Activated naive CD8-positive, alpha-beta T cell (primary cell): Measurements from ENCODE around the gene MRGPRE.

ENCODE experiments used
- H3K27ac Mint-ChIP-seq: one replicate; pipeline ENCODE4 v1.8.0; 2021; ENCODE audit warnings: mixed read lengths
- H3K27me3 Mint-ChIP-seq: one replicate; pipeline ENCODE4 v1.8.0; 2021; ENCODE audit warnings: mixed read lengths
- H3K36me3 Mint-ChIP-seq: one replicate; pipeline ENCODE4 v1.8.0; 2021; ENCODE audit warnings: mixed read lengths
- H3K4me1 Mint-ChIP-seq: one replicate; pipeline ENCODE4 v1.8.0; 2021; ENCODE audit warnings: low read depth, mixed read lengths
- H3K4me3 Mint-ChIP-seq: one replicate; pipeline ENCODE4 v1.8.0; 2021; ENCODE audit warnings: mild to moderate bottlenecking, mixed read lengths
- H3K9me3 Mint-ChIP-seq: one replicate; pipeline ENCODE4 v1.8.0; 2021; ENCODE audit warnings: low read depth, mixed read lengths

MRGPRE gene

GRCh38 chr11:3230636-3231549 is 1.3 kb downstream of the MRGPRE start:
- H3K36me3 Mint-ChIP-seq: no peaks in the 10 kb centered on the region
- H3K27me3 Mint-ChIP-seq: no peaks in the 10 kb centered on the region
- no peaks in the 10 kb centered on the region for H3K9me3 Mint-ChIP-seq
- H3K4me1 Mint-ChIP-seq: no peaks in the 10 kb centered on the region
- no peak overlapping the region for H3K27ac Mint-ChIP-seq
- H3K4me3 Mint-ChIP-seq: no peak overlapping the region

DNA sequence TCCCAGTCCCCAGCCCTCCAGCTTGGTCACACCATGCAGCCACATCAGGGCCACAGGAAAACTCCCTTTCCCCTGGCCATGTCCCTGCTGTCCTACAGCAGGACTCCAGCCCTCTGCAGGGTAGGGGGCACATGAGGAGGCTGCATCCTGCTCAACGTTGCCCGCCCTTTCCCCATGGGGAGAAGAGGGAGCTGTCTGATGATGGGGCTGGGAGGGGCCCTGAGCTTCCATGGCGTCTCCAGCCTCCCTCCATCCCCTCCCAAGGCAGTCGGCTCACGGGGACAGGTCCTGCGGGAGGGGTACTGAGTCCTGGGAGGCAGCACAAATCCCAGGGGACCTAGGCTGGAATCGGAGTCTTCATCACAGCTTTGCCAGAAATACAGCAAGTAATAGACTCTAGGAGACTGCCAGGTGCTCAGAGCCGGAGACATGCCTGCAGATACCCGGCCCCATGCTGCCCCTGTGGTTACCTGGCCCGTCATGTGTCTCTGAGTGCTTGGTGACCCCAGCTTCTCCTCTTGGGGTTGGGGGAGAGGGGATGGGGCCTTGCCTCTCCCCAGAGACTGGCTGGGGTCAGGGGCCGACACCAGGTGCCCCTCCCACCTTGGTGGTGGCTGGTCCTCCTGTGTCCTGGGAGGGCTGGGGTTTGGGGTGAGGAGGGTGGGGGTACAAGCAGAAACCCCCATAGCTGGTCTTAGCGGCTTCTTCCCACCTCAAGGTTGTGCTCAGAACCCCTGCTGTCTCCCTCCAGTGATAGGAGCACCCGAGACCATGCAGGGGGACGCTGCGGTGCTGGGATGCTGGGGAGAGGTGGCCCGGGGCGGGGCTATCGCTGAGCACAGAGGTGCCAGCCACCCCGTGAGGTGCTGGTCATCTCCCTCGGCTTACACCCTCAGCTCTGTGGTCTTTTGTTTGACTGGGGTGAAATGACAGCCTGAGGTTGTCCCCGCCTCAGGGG is 2.3 kb downstream of the MRGPRE start:
- no peaks in the 10 kb centered on the region for H3K4me1 Mint-ChIP-seq
- H3K9me3 Mint-ChIP-seq: no peaks in the 10 kb centered on the region
- H3K27ac Mint-ChIP-seq: no peak overlapping the region
- H3K27me3 Mint-ChIP-seq: no peaks in the 10 kb centered on the region
- no peak overlapping the region for H3K4me3 Mint-ChIP-seq
- no peaks in the 10 kb centered on the region for H3K36me3 Mint-ChIP-seq

DNA sequence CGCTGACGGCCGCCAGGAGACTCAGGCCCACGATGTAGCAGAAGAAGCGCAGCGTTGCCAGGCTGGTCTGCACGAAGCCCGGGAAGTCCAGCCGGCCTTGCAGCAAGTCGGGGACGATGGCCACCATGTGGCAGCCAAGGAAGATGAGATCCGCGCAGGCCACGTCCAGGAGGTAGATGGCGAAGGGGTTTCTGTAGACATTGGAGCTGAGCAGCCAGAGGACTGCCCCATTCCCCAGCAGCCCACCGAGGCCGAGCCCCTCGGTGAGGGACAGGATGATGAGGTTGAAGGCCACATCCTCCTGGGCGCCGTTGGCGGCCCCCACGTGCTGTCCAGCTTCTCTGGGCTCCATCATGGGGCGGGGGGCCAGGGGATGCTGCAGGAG is 3.8 kb downstream of the MRGPRE start:
- Mint-ChIP-seq H3K4me3 (no peak overlapping the region), H3K36me3 (no peaks in the 10 kb centered on the region), H3K27me3 (no peaks in the 10 kb centered on the region)

DNA sequence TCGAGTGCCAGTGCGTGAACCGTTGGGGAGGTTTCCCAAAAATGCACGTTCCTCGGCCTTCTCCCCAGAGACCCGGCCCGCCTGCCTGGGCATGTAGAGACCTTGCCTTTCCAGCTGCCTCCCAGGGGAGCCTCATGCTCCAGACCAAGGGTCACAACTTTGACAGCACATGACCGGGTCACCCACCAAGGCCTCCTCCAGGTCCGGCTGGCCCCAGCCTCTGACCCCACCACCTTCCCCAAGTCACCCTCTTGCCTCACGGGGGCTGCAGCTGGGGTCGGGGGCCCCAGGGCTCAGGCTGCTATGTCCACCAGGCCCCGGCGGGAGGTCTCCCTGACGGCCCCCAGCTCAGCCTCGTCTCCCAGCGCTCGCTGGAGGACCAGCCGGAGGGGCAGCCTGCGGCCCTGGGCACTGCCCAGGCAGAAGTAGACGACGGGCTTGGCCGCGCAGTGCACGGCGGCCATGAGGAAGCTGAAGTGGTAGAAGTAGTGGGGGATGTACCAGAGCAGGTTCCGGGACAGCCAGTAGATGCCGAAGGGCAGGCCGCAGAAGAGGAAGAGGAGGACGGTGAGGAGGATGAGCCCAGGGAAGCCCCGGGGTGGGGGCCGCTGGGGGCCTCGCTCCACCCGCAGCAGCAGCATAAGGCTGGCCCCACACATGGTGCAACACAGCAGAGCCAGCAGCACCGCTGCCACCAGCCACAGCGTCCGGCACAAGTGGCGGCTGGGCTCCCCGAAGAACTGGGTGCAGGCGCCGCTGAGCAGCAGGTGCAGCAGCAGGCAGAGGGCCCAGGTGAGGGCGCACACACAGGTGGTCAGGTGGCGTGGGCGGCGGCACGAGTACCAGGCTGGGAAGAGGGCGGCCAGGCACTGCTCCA is 4.4 kb downstream of the MRGPRE start:
- peaks cover 6% of the 10 kb centered on the region for H3K4me1 Mint-ChIP-seq
- no peak overlapping the region for H3K4me3 Mint-ChIP-seq
- H3K36me3 Mint-ChIP-seq: no peaks in the 10 kb centered on the region
- no peak overlapping the region for H3K27ac Mint-ChIP-seq
- peaks cover 2% of the 10 kb centered on the region for H3K27me3 Mint-ChIP-seq
- H3K9me3 Mint-ChIP-seq: no peaks in the 10 kb centered on the region

More for the DNA sequence above, 3.8 kb downstream of the MRGPRE start:
- Mint-ChIP-seq H3K27ac (no peak overlapping the region), H3K4me1 (peaks cover under 1% of the 10 kb centered on the region), H3K9me3 (no peaks in the 10 kb centered on the region)

DNA sequence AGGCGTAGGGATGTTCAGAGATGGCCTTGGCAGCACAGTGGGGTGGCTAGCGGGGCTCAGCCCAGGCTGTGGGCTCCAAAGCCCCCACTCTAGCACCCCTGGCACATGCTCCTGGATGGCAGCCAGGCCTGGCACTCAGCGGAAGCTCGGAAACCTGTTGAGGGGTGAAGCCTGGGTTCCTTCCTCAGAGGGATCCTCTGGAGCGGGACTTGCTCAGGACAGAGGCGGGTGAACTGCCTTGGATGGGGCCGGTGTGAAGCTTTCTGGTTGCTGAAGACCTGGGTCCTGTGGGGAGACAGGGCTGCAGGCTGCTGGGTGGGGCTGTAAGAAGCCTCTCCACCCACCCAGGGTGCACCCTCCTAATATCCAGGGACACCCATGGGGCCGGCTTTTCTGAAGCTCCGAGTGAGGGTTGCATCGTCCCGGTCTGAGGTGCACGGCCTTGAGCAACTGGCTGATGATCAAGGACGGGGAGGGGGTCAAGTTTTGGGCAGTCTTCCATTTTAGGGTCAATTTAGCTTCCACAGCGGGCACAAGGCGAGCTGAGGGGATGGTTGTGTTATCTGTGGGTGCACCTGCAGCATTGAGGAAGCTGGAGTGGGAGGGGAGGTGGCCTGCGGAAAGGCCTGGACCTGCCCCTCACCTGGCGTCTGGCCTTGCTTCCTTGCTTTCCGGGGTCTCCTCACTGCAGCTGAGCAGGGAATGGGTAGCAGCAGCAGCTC is 5.2 kb downstream of the MRGPRE start:
- Mint-ChIP-seq H3K9me3 (no peaks in the 10 kb centered on the region), H3K4me1 (peaks cover 11% of the 10 kb centered on the region), H3K27me3 (peaks cover 2% of the 10 kb centered on the region), H3K27ac (no peak overlapping the region), H3K36me3 (no peaks in the 10 kb centered on the region), H3K4me3 (no peak overlapping the region)

- Mint-ChIP-seq H3K9me3 (no peaks in the 10 kb centered on the region), H3K27me3 (peaks cover 2% of the 10 kb centered on the region), H3K4me3 (no peak overlapping the region), H3K4me1 (peaks cover 11% of the 10 kb centered on the region), H3K27ac (no peak overlapping the region), H3K36me3 (no peaks in the 10 kb centered on the region)
Measured at GRCh38 chr11:3225826-3226750, 6.1 kb downstream of the MRGPRE start.

- no peak overlapping the region for H3K4me3 Mint-ChIP-seq
- peaks cover 2% of the 10 kb centered on the region for H3K27me3 Mint-ChIP-seq
- H3K27ac Mint-ChIP-seq: no peak overlapping the region
- H3K36me3 Mint-ChIP-seq: no peaks in the 10 kb centered on the region
- peaks cover 11% of the 10 kb centered on the region for H3K4me1 Mint-ChIP-seq
- H3K9me3 Mint-ChIP-seq: no peaks in the 10 kb centered on the region
Measured at GRCh38 chr11:3225159-3225758, 7.0 kb downstream of the MRGPRE start.

- Mint-ChIP-seq H3K36me3 (no peaks in the 10 kb centered on the region), H3K4me3 (no peak overlapping the region), H3K9me3 (no peaks in the 10 kb centered on the region), H3K4me1 (peaks cover 11% of the 10 kb centered on the region), H3K27ac (no peak overlapping the region), H3K27me3 (peaks cover 2% of the 10 kb centered on the region)
Measured at GRCh38 chr11:3224401-3225057, 7.7 kb downstream of the MRGPRE start.

GRCh38 chr11:3223932-3224381 is 8.3 kb downstream of the MRGPRE start:
- Mint-ChIP-seq H3K36me3 (no peaks in the 10 kb centered on the region), H3K4me1 (peaks cover 11% of the 10 kb centered on the region), H3K4me3 (no peak overlapping the region), H3K27ac (no peak overlapping the region), H3K9me3 (no peaks in the 10 kb centered on the region), H3K27me3 (peaks cover 2% of the 10 kb centered on the region)

DNA sequence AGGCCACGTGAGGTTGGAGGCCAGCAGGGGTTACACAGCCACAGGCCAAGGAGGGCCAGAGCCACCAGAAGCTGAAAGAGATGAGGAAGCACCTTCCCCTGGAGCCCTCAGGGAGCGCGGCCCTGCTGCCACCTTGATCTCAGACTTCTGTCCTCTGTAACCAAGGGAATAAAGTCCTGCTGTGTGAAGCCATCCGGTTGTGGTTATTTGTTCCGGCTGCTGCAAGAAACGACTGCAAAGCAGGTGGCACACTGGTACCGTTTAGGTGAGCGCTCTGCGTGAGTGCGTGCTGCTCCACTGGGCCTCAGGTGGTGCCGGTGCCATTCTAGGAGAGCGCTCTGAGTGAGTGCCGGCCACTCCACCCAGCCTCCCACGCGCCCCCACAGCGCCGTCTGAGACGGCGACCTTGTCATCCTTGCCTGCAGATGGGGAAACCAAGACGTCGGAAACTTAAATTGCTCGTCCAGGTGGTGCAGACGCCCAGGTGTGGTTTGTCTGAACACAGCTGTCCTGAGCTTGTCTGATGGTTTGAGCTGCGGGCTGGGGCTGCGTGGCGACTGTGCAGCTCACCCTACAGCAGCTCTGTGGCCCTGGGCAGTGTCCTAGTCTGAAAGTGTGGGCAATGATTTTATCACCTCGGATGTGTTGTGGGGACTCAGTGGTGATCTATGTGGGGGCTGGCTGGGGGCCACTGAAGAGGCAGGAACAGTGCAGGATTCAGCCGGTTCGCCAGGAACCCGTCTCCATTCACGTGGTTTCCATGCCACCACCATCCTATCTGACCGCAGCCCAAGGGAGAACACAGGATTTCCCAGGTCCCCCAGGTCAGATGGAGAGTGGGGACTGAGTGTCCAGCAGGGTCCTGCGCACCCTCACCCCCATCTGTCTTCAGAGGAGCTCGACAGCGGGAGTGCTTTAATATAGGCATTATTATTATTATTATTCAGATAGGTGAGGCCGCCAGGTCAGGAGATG is 9.0 kb downstream of the MRGPRE start:
- H3K27ac Mint-ChIP-seq: no peak overlapping the region
- H3K27me3 Mint-ChIP-seq: peaks cover 2% of the 10 kb centered on the region
- no peak overlapping the region for H3K4me3 Mint-ChIP-seq

GRCh38 chr11:3222003-3222855 is 10.0 kb downstream of the MRGPRE start:
- Mint-ChIP-seq H3K4me3 (no peak overlapping the region), H3K4me1 (peaks cover 11% of the 10 kb centered on the region), H3K27ac (no peak overlapping the region), H3K27me3 (peaks cover 2% of the 10 kb centered on the region), H3K9me3 (no peaks in the 10 kb centered on the region), H3K36me3 (no peaks in the 10 kb centered on the region)

More for the DNA sequence above, 9.0 kb downstream of the MRGPRE start:
- Mint-ChIP-seq H3K36me3 (no peaks in the 10 kb centered on the region), H3K4me1 (peaks cover 11% of the 10 kb centered on the region), H3K9me3 (no peaks in the 10 kb centered on the region)
